PC-3 (cell line): ENCODE measurements around the gene WIZ. TPM values are rescaled to one million over a fixed set of nuclear protein-coding genes. Genes with fewer than 3 reads are reported as not detected.

Experiments used
- ATAC-seq: fragments of 200-7000 bp; cut with Tn5 transposase; 2 replicates; pipeline ENCODE4 v1.9.1; 2020; ENCODE audit warnings: mild to moderate bottlenecking, moderate library complexity
- BruUV-seq: library from RNA; stranded (reverse); fragments of 400-500 nt; replicated peaks from 2 replicates; lab custom pipeline; 2021; lab: Mats Ljungman, UMichigan
- CTCF ChIA-PET: fragments of 300-600 bp; sonication (Branson Sonifier 250); formaldehyde crosslinking; loops from one replicate; lab custom pipeline; 2022; ENCODE audit warnings: antibody characterized with exemption; lab: Charles Lee
- POLR2A ChIA-PET: fragments of 300-600 bp; sonication (Branson Sonifier 250); formaldehyde crosslinking; loops from one replicate; lab custom pipeline; 2022; ENCODE audit warnings: antibody characterized with exemption; ENCODE audit not compliant: unreplicated experiment; lab: Charles Lee
- DNase-seq: peaks from one replicate; pipeline ENCODE4 v3.0.0-alpha.2; 2015
- H2AFZ ChIP-seq: fragments of 300-600 bp; sonication (generic); 2 replicates; pipeline ENCODE4 v1.6.0; 2016; ENCODE audit warnings: antibody characterized with exemption, low read length
- H3F3A ChIP-seq: fragments of 300-600 bp; sonication (generic); one replicate; pipeline ENCODE4 v1.6.0; 2017; ENCODE audit warnings: antibody characterized with exemption, low read length, control low read depth, mild to moderate bottlenecking; ENCODE audit not compliant: unreplicated experiment
- H3K27ac ChIP-seq: fragments of 300-600 bp; sonication (generic); 2 replicates; pipeline ENCODE4 v1.5.1; 2016; ENCODE audit warnings: mild to moderate bottlenecking, low read length
- H3K27me3 ChIP-seq: fragments of 300-600 bp; sonication (generic); 2 replicates; pipeline ENCODE4 v1.6.1; 2016; ENCODE audit warnings: low read length, mixed read lengths
- H3K36me3 ChIP-seq: fragments of 300-600 bp; sonication (generic); 2 replicates; pipeline ENCODE4 v1.6.1; 2016; ENCODE audit warnings: low read depth, mixed run types, low read length, mixed read lengths
- H3K4me1 ChIP-seq: fragments of 300-600 bp; sonication (generic); 2 replicates; pipeline ENCODE4 v1.5.1; 2016; ENCODE audit warnings: low read length; ENCODE audit not compliant: insufficient read depth
- H3K4me2 ChIP-seq: fragments of 300-600 bp; sonication (generic); 2 replicates; pipeline ENCODE4 v1.6.0; 2016; ENCODE audit warnings: low read length
- H3K4me3 ChIP-seq: fragments of 300-600 bp; sonication (generic); 2 replicates; pipeline ENCODE4 v1.5.1; 2016; ENCODE audit warnings: mild to moderate bottlenecking, low read length, mixed read lengths
- H3K79me2 ChIP-seq: fragments of 300-600 bp; sonication (generic); 2 replicates; pipeline ENCODE4 v1.6.1; 2017; ENCODE audit warnings: low read length, mixed read lengths
- H3K9ac ChIP-seq: fragments of 300-600 bp; sonication (generic); 2 replicates; pipeline ENCODE4 v1.6.0; 2016; ENCODE audit warnings: mild to moderate bottlenecking, low read length
- H3K9me2 ChIP-seq: fragments of 300-600 bp; sonication (generic); replicated peaks from 2 replicates; pipeline ENCODE4 v1.6.1; 2016; ENCODE audit warnings: mixed run types, low read length, mixed read lengths
- H3K9me3 ChIP-seq: fragments of 300-600 bp; sonication (generic); 2 replicates; pipeline ENCODE4 v1.6.1; 2016; ENCODE audit warnings: low read length, mixed read lengths
- H4K20me1 ChIP-seq: fragments of 300-600 bp; sonication (generic); 2 replicates; pipeline ENCODE4 v1.6.1; 2016; ENCODE audit warnings: low read length, mixed read lengths
- CTCF ChIP-seq: fragments of 300-600 bp; sonication (generic); conservative IDR thresholded peaks from 2 replicates; pipeline ENCODE4 v1.5.1; 2017; ENCODE audit warnings: antibody characterized with exemption, low read depth, mild to moderate bottlenecking, low read length
- EZH2 ChIP-seq: fragments of 300-600 bp; sonication (generic); IDR thresholded peaks from one replicate; pipeline ENCODE4 v1.6.1; 2017; ENCODE audit warnings: antibody characterized with exemption, mild to moderate bottlenecking, low read length; ENCODE audit not compliant: unreplicated experiment
- EZH2phosphoT487 ChIP-seq: fragments of 300-600 bp; sonication (generic); IDR thresholded peaks from 2 replicates; pipeline ENCODE4 v1.6.1; 2018; ENCODE audit warnings: mild to moderate bottlenecking, antibody characterized with exemption, low read length, borderline replicate concordance
- intact Hi-C: fragments of 100-400 bp; cut with micrococcal nuclease; formaldehyde crosslinking; loops from 2 replicates; pipeline ENCODE4 v1.9.0; 2023
- total RNA-seq: library from RNA; depleted of rRNA; stranded (reverse); fragments of >200 nt; gene quantifications from 2 replicates; pipeline ENCODE4 v1.2.3, GENCODE V29; 2014

Gene WIZ
- total RNA-seq, 1 experiment from 2014 or later, result 35.1 TPM

- no peak for DNase-seq
- Histone ChIP-seq H3K4me2 (no peak overlapping the region), H3K79me2 (peaks cover 41% of the 10 kb centered on the region), H3K9me3 (no peaks in the 10 kb centered on the region), H4K20me1 (peaks cover 15% of the 10 kb centered on the region; the same call in 1 of the 2 replicates), H3K27me3 (no peaks in the 10 kb centered on the region), H3K4me1 (peaks cover 21% of the 10 kb centered on the region), H3K27ac (no peak overlapping the region), H3K9me2 (no peaks in the 10 kb centered on the region), H3K9ac (no peak overlapping the region), H2AFZ (no peak overlapping the region), H3K36me3 (peaks cover 38% of the 10 kb centered on the region), H3F3A (no peaks in the 10 kb centered on the region), H3K4me3 (no peak overlapping the region)
- ChIA-PET CTCF (no interaction called here), POLR2A (no interaction called here)
- no peak for TF ChIP-seq CTCF
- intact Hi-C loops, result no loop called here
- BruUV-seq, result no TSS peak
- no peak for ATAC-seq
Observed at GRCh38 chr19:15429825-15430467, 19.8 kb downstream of the WIZ start.

GRCh38 chr19:15428956-15429824 is 20.6 kb downstream of the WIZ start:
- POLR2A ChIA-PET, result no interaction called here
- Histone ChIP-seq H3K9me3 (no peaks in the 10 kb centered on the region), H3K4me1 (peaks cover 21% of the 10 kb centered on the region), H3F3A (no peaks in the 10 kb centered on the region), H2AFZ (no peak overlapping the region), H3K36me3 (peaks cover 46% of the 10 kb centered on the region), H4K20me1 (peaks cover 15% of the 10 kb centered on the region; the same call in 1 of the 2 replicates), H3K9me2 (no peaks in the 10 kb centered on the region), H3K9ac (no peak overlapping the region), H3K79me2 (peaks cover 41% of the 10 kb centered on the region), H3K27me3 (no peaks in the 10 kb centered on the region), H3K27ac (no peak overlapping the region), H3K4me3 (no peak overlapping the region), H3K4me2 (no peak overlapping the region)
- no peak for TF ChIP-seq CTCF
- TF ChIP-seq EZH2phosphoT487, result no peak
- no peak for TF ChIP-seq EZH2
- CTCF ChIA-PET, result no interaction called here
- ATAC-seq (no peak), DNase-seq (no peak)
- no TSS peak for BruUV-seq
- intact Hi-C loops, result no loop called here

GRCh38 chr19:15427991-15428471 is 21.7 kb downstream of the WIZ start:
- H3K79me2 ChIP-seq, result peaks cover 41% of the 10 kb centered on the region

More at GRCh38 chr19:15427991-15428471, 21.7 kb downstream of the WIZ start:
- no peak for DNase-seq
- no peak overlapping the region for H3K27ac ChIP-seq
- intact Hi-C loops, result no loop called here
- TF ChIP-seq EZH2 (no peak), CTCF (no peak), EZH2phosphoT487 (no peak)
- H3K9me2 ChIP-seq, result no peaks in the 10 kb centered on the region
- POLR2A ChIA-PET, result interaction anchor here (0.6 kb wide), 1 partner anchor 9 kb away, joined by 13 read pairs; no protein-coding TSS in a partner anchor
- H3K9me3 ChIP-seq, result no peaks in the 10 kb centered on the region
- peaks cover 15% of the 10 kb centered on the region; the same call in 1 of the 2 replicates for H4K20me1 ChIP-seq
- H3K4me2 ChIP-seq, result no peak overlapping the region
- no peak overlapping the region for H2AFZ ChIP-seq
- CTCF ChIA-PET, result no interaction called here
- no peak overlapping the region for H3K9ac ChIP-seq
- no peak overlapping the region for H3K4me3 ChIP-seq
- peaks cover 16% of the 10 kb centered on the region for H3K4me1 ChIP-seq
- BruUV-seq, result no TSS peak
- no peaks in the 10 kb centered on the region for H3K27me3 ChIP-seq
- ATAC-seq, result no peak
- H3F3A ChIP-seq, result no peaks in the 10 kb centered on the region
- H3K36me3 ChIP-seq, result peaks cover 57% of the 10 kb centered on the region
